ENCODE data around the gene ETV7. TPM values are rescaled to one million over a fixed set of nuclear protein-coding genes. Genes with fewer than 3 reads are reported as not detected.
"Not testable (repeated sequence)": the region's sequence is repeated elsewhere in the genome, so short reads cannot be mapped to it uniquely, and the experiment has no call there.

Gene ETV7
- under 1 TPM; 0.47 to 0.63 TPM for total RNA-seq
- long read RNA-seq, partial matches to known transcripts = 0 of 1 reads
- long read RNA-seq, other reads (novel, unspliced or antisense) = 1 of 1 reads

- peak; percentile 29 for DNase-seq
- ATAC-seq = peak; percentile 77 to 80
- intact Hi-C loops (cut with DNase I) = no loop called here
These were observed at the start of gene ETV7 for GRCh38 chr6:36387440-36388303. ETV7 (minus strand) TSS chr6:36387669; CDS start chr6:36387541, 128 bp downstream.

GRCh38 chr6:36436466-36436865 lies 49.0 kb upstream of the ETV7 start:
- DNase-seq (no peak), ATAC-seq (no peak)
- intact Hi-C loops (cut with DNase I) = no loop called here

- ATAC-seq (no peak), DNase-seq (no peak)
- intact Hi-C loops (cut with DNase I) = no loop called here
These were observed 44.7 kb upstream of the ETV7 start for GRCh38 chr6:36432151-36432671.

GRCh38 chr6:36431197-36431596 lies 43.7 kb upstream of the ETV7 start:
- ATAC-seq (no peak), DNase-seq (no peak)
- intact Hi-C loops (cut with DNase I) = no loop called here

- no peak for DNase-seq
- intact Hi-C loops (cut with DNase I) = no loop called here
- no peak for ATAC-seq
These were observed 42.9 kb upstream of the ETV7 start for GRCh38 chr6:36430351-36430750.

GRCh38 chr6:36428911-36429310 lies 41.4 kb upstream of the ETV7 start:
- intact Hi-C loops (cut with DNase I) = loop anchor here in 1 of 2 donors (10.0 kb wide), 1 partner anchor 256 kb away; no protein-coding TSS in a partner anchor
- ATAC-seq (no peak), DNase-seq (no peak)

GRCh38 chr6:36426622-36427021 lies 39.2 kb upstream of the ETV7 start:
- DNase-seq (no peak), ATAC-seq (no peak)
- intact Hi-C loops (cut with DNase I) = loop anchor here in 1 of 2 donors (10.0 kb wide), 1 partner anchor 258 kb away; no protein-coding TSS in a partner anchor

GRCh38 chr6:36423101-36423824 lies 35.8 kb upstream of the ETV7 start:
- DNase-seq = peak; percentile 100
- intact Hi-C loops (cut with DNase I) = loop anchor here in 1 of 2 donors (2.0 to 10.0 kb wide), 3 partner anchors 124 to 262 kb away; partner anchors contain the start of genes SRSF3 and STK38
- ATAC-seq = peak; percentile 100

GRCh38 chr6:36422714-36423100 lies 35.2 kb upstream of the ETV7 start:
- intact Hi-C loops (cut with DNase I) = loop anchor here in 1 of 2 donors (2.0 to 10.0 kb wide), 3 partner anchors 124 to 262 kb away; partner anchors contain the start of genes SRSF3 and STK38
- DNase-seq (no peak), ATAC-seq (no peak)

GRCh38 chr6:36419310-36419709 lies 31.8 kb upstream of the ETV7 start:
- intact Hi-C loops (cut with DNase I) = no loop called here

GRCh38 chr6:36418558-36418957 lies 31.1 kb upstream of the ETV7 start:
- DNase-seq = no peak
- ATAC-seq = no peak
- intact Hi-C loops (cut with DNase I) = no loop called here

More at GRCh38 chr6:36419310-36419709, 31.8 kb upstream of the ETV7 start:
- DNase-seq (no peak), ATAC-seq (no peak)

GRCh38 chr6:36414481-36414880 lies 27.0 kb upstream of the ETV7 start:
- intact Hi-C loops (cut with DNase I) = no loop called here
- ATAC-seq = no peak
- DNase-seq = no peak

- ATAC-seq (no peak), DNase-seq (no peak)
- intact Hi-C loops (cut with DNase I) = no loop called here
These were observed 26.3 kb upstream of the ETV7 start for GRCh38 chr6:36413489-36414480.

GRCh38 chr6:36409718-36410117 lies 22.2 kb upstream of the ETV7 start:
- ATAC-seq; DNase-seq; intact Hi-C loops (cut with DNase I): not testable (repeated sequence)

- intact Hi-C loops (cut with DNase I) = no loop called here
- no peak for DNase-seq
- no peak for ATAC-seq
These were observed 16.7 kb upstream of the ETV7 start for GRCh38 chr6:36404164-36404563.

GRCh38 chr6:36402481-36402880 lies 15.0 kb upstream of the ETV7 start:
- ATAC-seq (no peak), DNase-seq (no peak)
- intact Hi-C loops (cut with DNase I) = no loop called here

GRCh38 chr6:36399970-36400369 lies 12.5 kb upstream of the ETV7 start:
- DNase-seq (no peak), ATAC-seq (no peak)
- intact Hi-C loops (cut with DNase I) = no loop called here

GRCh38 chr6:36392621-36393020 lies 5.2 kb upstream of the ETV7 start:
- ATAC-seq (no peak), DNase-seq (no peak)
- intact Hi-C loops (cut with DNase I) = no loop called here

Measured in left cardiac atrium (tissue), 4 donors.